AG09319 (cell line): Measurements from ENCODE around the gene OR10G7.

Source experiments
- DNase-seq: peaks from one replicate; pipeline ENCODE4 v3.0.0-alpha.2; 2010; ENCODE audit warnings: low read depth; ENCODE audit errors: extremely low read depth
- TF ChIP-seq, protein P1 (sequence below): IDR thresholded peaks from 2 replicates; pipeline ENCODE4 v1.5.1; 2011; ENCODE audit warnings: low read depth, mild to moderate bottlenecking, inconsistent platforms, low read length, moderate library complexity

Gene OR10G7

GRCh38 chr11:124079631-124080326 lies 38.7 kb upstream of the OR10G7 start:
- TF ChIP-seq, protein P1, sequence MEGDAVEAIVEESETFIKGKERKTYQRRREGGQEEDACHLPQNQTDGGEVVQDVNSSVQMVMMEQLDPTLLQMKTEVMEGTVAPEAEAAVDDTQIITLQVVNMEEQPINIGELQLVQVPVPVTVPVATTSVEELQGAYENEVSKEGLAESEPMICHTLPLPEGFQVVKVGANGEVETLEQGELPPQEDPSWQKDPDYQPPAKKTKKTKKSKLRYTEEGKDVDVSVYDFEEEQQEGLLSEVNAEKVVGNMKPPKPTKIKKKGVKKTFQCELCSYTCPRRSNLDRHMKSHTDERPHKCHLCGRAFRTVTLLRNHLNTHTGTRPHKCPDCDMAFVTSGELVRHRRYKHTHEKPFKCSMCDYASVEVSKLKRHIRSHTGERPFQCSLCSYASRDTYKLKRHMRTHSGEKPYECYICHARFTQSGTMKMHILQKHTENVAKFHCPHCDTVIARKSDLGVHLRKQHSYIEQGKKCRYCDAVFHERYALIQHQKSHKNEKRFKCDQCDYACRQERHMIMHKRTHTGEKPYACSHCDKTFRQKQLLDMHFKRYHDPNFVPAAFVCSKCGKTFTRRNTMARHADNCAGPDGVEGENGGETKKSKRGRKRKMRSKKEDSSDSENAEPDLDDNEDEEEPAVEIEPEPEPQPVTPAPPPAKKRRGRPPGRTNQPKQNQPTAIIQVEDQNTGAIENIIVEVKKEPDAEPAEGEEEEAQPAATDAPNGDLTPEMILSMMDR: no peak
- no peak for DNase-seq

DNA sequence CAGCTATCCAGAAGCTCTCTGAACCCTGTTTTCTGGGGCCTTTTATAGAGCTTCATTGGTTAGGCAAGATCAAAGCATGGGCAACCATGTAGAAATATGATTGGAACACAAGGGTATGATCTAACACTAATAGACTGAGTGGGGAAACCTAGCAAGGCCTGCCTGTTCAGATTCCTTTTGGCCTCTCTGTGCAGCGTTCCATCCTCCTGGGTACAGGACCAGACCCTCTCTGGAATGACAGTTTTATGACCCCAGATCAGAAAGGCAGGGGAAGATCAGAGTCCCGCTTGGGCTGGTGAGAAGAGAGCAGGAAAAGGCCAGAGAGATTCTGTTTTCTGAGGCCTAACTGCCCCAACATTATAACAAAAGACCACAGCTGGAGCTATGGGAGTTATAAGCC lies 37.5 kb upstream of the OR10G7 start:
- TF ChIP-seq, protein P1: no peak
- no peak for DNase-seq

GRCh38 chr11:124077266-124077665 lies 36.1 kb upstream of the OR10G7 start:
- TF ChIP-seq, protein P1: no peak
- no peak for DNase-seq

GRCh38 chr11:124075841-124076651 lies 34.9 kb upstream of the OR10G7 start:
- TF ChIP-seq, protein P1: no peak
- no peak for DNase-seq

- DNase-seq: no peak
- TF ChIP-seq, protein P1: no peak
Measured at GRCh38 chr11:124075492-124075840, 34.3 kb upstream of the OR10G7 start.

GRCh38 chr11:124074554-124074953 lies 33.4 kb upstream of the OR10G7 start:
- TF ChIP-seq, protein P1: no peak

DNA sequence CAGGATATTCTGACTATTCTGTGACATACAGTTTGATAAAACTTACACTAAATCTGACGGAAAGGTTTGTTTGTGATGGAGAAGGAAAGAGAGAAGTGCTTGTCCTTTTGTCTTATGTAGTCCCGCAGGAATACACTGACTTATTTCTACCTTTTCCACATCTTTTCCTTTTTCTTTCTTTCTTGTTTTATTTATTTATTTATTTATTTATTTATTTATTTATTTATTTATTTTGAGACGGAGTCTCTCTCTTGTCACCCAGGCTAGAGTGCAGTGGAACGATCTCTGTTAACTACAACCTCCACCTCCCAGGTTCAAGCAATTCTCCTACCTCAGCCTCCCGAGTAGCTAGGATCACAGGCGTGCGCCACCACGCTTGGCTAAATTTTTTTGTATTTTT lies 31.0 kb upstream of the OR10G7 start:
- DNase-seq: no peak
- TF ChIP-seq, protein P1: no peak

More at GRCh38 chr11:124074554-124074953, 33.4 kb upstream of the OR10G7 start:
- DNase-seq: no peak
